Mammary epithelial cell (primary cell): ENCODE results near the gene FDXR.

Source experiments
- CTCF ChIP-seq, 2 donors: IDR thresholded peaks in 1 of 2; conservative IDR thresholded peaks in 1 of 2; 2 replicates each; pipeline ENCODE4 v1.5.1; 2011 to 2012; ENCODE audit warnings: inconsistent platforms in 2 of 2, low read length in 2 of 2, mild to moderate bottlenecking in 2 of 2, control low read depth in 1 of 2, low read depth in 1 of 2; ENCODE audit not compliant: insufficient read depth in 1 of 2; ENCODE audit errors: extremely low read depth in 1 of 2
- EZH2 ChIP-seq: IDR thresholded peaks from 2 replicates; pipeline ENCODE4 v1.6.1; 2012; ENCODE audit warnings: low read length, inconsistent platforms, borderline replicate concordance

DNA sequence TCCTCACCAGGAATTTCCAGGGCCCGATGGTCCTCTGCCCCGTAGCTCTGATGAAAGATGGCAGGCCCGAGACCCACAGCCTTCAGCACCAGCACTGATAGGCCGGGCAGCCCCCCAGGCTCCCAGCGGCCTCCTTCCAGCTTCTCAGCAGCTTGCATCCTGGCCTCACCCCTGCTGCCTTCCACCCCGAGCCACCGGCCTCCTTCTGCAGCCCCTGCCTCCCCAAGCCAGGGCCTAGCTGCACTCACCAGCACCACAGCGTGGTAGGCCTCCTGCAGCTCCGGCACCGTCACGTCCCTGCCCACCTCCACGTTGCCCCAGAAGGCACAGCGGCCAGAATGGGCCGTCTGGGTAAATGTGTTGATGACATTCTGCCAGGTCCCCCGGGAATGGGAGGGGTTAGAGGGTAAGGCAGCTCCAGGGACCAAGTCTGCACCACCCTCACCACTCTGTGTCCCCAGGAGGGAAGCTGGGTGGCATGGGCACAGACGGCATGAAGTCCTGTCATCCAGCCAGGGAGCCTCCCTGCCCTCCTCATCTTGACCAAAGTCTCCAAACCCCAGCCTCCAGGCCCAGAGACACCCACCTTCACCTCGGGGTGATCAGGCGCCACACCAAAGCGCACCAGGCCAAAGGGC lies 6.5 kb downstream of the FDXR start:
- TF ChIP-seq EZH2: no peak
- TF ChIP-seq CTCF (conservative IDR thresholded peaks at IDR 0.05 in 1 of 2, IDR thresholded peaks at IDR 0.05 in 1 of 2; ENCODE audit: extremely low read depth in 1 of 2, insufficient read depth in 1 of 2, low read depth in 1 of 2, low read length in 2 of 2): no peak
